Measurements from ENCODE around the gene MGAT5. TPM values are rescaled to one million over a fixed set of nuclear protein-coding genes. Genes with fewer than 3 reads are reported as not detected.

Gene MGAT5
- total RNA-seq, 1 experiment from 2014 or later = 37.5 TPM

DNA sequence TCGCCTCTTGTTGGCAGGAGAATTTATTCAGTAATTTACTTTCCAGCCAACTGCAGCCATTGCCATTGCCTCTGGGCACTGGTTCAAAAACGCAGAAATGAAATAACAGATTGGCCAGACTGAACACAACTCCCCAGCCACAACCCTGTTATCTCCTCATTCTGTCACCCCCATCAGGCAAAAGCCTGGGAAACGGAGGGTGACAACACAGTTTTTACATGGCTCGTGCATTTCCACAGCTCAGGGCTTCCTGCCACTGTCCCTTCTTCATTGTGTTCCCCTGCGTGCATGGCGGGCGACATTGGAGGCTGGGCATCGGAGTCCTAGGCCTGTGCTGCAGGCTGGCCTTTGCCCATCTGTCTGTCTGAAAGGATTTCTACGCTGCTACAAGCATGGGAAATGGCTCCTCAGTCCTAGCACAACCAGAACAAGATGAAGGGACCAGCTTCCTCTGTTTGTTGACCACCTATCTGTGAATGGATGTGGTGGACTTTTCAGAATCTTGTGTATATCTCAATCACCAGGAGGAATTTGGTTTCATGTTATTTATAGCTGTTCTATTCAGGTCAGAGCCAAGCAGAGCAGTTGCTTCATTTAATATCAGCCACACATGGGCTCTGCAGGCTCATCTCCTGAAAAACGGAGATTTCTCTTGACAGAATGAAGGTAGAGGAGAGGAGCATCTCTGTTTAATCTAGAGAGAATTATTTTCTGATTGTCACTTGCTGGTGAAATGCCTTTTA is 107.0 kb downstream of the MGAT5 start:
- DNase-seq (ENCODE audit: low read depth) = no peak

DNA sequence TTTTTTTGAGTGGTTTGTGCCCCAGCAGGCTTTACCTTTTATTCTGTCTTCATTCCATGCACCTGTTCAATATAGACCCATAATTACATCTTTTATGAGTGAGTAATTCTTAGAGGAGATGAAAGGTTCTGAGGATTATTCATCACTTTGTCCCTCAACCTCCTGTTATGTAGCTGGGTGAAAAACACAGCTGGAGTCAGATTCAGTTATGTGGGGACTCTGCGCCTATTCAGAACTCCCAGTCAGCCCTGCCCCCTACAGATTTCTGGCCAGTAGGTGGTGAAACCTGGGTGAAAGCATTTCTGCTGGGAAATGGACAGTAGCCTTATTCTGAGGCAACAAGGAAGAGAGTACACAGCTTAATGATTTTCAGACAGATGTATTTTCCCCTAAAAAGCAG is 107.8 kb downstream of the MGAT5 start:
- DNase-seq (ENCODE audit: low read depth) = no peak

DNA sequence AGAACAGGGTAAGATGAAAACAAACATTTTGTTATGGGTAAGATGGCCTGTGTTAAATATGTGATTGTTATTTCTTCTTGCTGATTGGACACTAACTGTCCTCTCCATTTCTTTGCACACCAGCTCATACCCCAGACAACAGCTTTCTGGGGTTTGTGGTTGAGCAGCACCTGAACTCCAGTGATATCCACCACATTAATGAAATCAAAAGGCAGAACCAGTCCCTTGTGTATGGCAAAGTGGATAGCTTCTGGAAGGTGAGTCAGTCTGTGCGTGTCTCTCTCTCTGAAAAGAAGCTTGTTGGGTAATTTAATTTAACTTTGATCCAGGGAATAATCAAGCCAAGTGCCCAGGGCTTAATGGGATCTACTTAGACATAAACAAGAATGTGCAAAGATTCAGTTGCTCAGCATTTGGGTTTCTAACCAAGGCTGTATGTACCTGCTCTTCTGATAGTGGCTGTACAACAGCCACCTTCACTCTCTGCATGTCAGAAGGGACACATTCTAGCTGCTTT is 108.3 kb downstream of the MGAT5 start:
- no peak for DNase-seq (ENCODE audit: low read depth)

DNA sequence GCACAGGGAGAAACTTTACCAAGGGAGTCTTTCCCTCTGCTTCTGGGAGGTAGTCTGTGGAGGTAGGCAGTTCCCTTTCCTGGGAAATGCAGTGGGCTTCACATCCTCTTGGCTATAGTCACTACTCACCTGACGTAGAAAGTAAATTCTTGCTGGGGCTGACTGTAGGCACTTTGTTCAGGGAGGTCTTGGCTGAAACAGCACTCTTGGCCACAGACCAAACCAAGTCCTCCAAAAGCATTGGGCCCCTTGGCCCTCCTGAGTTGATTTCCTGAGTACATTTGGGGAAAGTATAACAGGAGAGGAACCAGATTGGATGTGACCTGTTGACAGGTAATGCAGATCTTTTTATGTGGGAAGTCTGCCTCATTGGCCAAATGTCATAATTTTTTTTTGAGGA is 108.9 kb downstream of the MGAT5 start:
- DNase-seq (ENCODE audit: low read depth) = no peak

DNA sequence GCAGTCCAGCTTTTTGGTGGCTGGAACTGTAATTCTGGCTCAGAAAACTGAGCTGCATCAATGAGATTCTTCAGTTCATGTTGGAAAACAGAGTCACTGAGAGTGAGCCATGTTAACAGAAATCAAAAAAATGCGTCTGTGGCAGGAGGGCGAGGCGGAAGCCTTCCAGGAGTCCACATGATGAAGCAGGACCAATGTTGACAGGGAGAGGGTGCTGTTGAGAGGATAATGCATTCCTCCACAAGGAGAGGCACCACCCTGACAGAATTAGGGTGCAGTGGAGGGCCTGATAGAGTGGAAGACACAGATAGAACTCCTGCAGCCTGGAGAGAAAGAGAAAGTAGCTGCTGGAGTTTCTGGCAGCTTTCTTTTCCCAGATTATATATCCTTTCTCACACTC is 111.5 kb downstream of the MGAT5 start:
- no peak for DNase-seq (ENCODE audit: low read depth)

DNA sequence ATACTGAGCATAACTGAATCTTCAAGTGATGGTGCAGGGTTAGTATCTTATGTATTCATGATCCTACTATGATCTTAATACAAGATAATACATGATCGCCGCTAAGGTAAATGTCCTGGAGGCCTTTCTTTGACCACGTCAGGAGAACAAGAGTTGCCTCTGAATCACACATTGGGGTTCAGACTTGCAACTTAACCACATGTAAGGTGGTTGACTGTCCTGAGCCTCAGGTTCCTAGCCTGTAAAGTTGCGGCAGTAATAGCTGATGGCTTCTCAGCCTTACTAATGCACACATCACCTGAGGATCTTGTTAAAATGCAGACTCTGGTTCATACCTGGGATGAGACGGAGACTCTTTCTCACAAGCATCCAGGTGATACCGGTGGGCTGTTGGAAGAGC is 112.5 kb downstream of the MGAT5 start:
- no peak for DNase-seq (ENCODE audit: low read depth)

DNA sequence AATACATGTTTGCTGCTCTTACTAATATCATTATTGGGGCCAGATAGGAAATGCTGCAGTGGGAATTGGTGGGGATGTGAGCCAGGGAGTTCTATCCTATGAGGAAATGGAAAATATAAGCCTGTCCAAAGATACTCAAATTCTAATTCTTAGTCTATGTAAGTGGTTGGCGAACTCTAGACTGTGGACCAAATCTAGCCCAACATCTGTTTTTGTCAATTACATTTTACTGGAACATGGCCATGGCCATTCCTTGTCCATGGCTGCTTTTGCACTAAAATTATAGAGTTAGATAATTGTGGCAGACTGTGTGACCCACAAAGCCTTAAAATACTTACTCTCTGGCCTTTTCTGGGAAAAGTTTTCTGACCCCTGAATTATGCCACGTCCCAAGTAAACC is 113.3 kb downstream of the MGAT5 start:
- no peak for DNase-seq (ENCODE audit: low read depth)

DNA sequence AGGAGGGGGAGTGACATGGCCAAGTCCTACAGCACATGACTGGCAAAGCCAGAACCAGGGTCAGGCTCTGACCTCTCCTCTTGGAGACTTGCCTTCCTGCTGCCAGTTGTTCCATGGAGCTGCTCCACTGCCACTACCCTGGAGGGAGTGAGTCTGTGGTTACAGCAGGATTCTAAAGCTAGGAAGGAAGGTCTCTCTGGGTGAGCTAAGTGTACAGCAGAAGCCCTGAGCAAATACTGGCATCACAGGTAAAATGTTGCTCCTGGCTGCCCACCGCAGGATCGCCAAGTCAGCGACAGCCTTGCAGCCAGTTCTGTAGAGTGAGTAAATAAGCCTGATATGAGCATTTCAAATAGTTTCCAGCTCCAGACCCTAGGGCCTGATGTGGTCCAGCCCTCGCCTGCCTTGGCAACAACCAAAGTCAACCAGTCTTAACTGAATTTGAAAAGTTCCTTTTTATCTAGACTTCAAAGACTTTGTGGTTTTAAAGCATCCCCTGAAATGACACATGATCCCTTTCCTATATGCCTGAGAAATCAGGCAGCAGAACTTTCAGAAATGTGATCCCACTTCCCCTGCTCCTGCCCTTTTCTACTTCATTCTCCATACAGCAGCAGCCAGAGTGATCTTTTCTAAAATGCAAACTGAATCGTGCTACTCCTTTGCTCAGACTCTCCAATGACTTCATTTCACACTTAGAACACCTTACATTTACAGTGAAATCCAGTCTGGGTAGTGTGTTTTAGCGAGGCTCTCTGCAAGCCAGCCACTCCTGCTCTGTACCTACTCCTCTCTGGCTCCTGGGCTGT is 114.3 kb downstream of the MGAT5 start:
- DNase-seq (ENCODE audit: low read depth) = peak; percentile 82

DNA sequence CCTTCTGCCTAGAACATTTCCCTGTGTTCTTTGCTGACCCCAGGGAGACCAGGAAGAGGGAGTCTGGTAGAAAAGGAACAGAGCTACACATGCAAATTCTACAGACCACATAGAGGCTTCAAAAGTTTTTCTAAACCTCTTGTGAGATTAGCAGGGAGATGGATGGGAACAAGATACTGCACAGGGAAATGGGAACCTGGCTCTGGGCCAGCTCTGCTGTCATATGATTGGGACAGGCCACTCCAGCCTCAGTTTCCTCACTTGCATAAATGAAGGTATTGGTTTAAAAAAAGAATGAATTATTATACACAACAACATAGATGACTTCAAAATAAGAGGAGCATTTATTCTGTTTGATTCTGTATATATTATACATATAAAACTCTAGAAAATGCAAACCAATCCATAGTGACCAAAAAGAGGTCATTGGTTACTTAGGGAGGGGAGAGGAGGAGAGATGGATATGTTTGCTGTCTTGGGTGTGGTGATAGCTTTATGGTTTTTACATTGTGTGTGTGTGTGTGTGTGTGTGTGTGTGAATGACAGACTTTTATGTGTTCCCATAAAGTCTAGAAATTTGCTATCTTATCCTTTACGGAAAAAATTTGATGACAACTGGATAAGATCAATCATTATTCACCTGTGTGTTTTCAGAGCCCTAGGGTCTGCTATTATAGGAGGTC is 115.5 kb downstream of the MGAT5 start:
- DNase-seq (ENCODE audit: low read depth) = no peak

DNA sequence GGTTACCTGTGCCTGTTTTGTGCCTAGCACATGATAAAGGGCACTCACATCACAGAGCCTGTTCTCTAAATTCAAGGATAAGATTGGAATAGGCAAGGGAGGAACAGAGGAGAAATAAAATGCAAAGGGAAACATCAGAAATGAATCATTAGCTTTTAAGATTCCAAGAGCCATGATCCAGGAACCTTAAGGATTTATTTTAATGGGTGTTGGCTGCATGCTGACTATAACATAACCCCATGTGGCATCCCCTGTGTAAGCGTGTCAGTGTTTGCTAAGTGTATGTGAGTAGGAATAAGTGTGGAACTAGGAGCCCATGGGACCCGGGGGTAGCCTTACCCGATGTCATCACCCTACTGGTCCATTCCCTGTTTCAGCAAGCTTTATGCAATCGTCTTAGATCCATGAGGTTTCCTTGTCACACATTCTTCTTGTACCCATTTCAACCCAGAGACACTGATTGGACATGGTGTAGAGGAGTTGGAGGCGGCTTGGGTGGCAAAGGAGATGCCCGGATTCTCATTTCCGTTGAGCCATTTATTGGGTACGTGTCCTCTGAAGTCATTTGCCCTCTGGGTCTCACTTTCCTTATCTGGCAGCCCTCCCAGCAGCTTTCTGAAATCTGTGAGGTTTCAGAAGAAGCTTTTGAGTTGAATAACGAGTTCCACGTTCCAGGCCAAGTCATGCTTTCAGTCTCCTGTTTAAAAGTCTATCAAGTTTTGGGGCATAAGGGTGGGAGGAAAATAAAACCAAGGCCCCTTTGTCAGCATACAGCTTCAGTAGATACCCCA is 117.0 kb downstream of the MGAT5 start:
- DNase-seq (ENCODE audit: low read depth) = no peak

DNA sequence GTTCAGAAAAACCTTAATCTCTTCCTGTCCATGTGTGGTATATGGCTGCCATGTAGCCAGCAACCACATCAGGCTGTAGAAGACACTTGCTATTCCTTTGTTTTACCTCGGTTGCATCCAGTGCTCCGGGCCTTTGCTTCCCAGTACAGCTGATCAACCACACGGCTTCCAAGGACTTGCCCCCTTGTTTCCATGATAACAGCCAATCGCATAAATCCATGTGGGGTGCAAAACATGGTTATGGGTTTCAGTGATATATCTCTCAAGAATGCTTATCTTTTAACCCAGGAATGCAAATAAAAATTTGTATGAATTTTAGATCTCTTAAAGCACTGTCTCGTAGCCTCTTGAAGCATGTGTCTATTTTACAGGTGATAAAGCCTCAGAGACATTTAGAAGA is 118.3 kb downstream of the MGAT5 start:
- no peak for DNase-seq (ENCODE audit: low read depth)

DNA sequence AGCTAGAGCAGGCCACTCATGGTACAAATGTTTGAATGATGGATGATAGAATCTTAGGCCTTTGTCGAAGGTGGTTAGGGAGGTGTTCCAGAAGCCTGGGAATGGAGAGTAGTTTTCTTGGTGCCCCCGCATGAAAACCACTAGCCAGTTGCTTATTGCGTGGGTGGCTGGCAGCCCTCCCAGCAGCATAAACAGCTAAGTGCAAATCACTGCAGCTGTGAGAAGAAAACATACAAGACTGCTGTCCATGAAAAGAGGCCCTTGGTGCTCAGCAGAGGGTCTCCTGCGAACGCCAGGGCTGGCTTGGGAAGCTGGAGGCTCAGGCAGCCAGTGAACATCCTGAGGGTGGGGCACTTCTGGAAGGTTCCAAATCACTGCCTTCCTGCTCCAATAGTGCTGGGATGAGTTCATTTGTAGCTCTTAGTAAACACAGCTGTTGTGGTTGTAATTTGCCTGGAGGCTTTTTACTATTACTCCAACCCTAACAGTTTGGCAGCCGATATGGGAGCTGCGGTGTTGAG is 118.8 kb downstream of the MGAT5 start:
- DNase-seq (ENCODE audit: low read depth) = no peak

DNA sequence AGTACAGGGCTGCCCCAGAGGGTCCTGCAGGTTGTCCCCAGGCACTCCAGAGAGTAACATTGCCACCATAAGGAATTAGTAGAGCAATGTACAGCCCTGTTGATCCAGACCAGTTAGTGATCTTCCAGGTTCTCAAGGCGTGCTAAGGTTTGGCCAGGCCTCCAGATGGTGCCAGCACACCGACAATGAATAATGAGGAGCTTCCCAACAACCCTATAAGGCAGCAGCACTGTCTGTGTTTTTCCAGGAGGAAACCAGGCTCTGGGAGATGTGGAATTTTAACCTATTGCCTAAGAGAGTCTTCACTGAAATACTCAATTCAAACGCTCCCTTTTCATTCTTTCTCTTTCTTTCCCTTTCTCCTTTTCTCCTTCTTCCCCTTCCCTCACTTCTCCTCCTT is 122.1 kb downstream of the MGAT5 start:
- DNase-seq (ENCODE audit: low read depth) = peak; percentile 68

DNA sequence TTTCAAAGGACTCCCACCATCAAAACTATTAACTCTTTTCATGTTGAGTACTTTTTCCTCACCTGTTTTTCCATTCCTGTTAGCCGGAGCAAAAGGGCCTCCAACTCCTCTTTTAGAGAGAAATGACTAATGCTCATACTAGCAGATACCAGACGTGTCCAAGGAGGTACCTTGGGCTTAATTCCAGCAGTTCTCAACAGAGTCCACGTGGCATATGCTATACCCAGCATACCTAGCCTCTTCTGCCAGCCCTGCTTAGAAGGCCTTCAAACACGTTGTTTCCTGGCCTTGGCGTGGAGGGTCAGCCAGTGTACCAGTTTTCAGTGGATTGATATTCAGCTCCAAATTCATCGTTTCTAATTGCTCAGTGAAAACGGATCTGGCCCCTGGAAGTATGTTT is 123.9 kb downstream of the MGAT5 start:
- no peak for DNase-seq (ENCODE audit: low read depth)

DNA sequence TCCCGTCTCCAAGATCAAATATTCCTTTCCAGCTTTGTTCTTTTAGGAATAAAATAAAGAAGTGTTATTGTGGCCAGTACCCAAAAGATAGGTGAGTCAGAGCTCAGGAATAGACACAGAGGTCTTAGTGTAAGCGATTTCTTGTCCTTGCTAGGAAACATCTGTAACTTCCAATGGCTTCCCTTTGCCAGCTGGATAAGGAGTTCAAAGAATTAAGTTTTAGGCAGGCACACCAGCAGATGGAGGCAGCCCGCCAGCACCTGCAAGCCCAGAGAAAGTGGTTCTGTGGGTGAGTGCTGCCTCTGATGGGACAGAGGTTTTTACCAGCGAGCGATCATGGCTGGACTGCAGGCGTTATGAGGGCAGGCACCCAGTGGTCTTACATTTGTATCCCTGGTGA is 125.4 kb downstream of the MGAT5 start:
- DNase-seq (ENCODE audit: low read depth) = no peak

DNA sequence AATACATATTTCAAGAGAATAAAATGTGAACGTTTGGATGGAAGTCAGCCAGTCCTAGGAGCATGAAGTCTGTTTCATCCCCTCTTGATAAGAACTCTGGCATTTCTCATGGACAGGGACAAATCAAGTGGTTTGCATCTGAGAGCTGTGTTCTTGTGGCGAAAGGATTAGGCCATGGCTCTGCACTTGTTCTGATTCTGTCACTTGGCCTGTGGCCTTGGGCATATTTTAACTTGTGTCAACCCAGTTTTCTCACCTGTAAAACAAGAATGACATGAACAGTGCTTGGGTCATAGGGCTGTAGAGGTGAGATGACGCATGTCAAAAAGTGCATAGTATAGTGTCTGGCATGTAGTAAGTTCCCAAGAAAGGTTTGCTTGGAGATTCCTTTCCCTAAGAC is 125.8 kb downstream of the MGAT5 start:
- no peak for DNase-seq (ENCODE audit: low read depth)

DNA sequence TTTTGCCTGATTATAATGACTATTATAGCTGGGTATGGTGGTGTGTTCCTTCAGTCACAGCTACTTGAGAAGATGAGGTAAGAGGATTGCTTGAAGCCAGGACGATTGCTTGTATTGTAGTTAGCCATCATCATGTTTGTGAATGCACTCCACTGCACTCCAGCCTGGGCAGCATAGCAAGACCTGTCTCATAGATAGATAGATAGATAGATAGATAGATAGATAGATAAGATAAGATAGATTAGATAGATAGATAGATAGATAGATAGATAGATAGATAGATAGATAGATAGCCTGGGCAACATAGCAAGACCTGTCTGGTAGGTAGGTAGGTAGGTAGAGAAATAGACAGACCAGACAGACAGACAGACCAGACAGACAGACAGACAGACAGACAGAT is 127.3 kb downstream of the MGAT5 start:
- no peak for DNase-seq (ENCODE audit: low read depth)

DNA sequence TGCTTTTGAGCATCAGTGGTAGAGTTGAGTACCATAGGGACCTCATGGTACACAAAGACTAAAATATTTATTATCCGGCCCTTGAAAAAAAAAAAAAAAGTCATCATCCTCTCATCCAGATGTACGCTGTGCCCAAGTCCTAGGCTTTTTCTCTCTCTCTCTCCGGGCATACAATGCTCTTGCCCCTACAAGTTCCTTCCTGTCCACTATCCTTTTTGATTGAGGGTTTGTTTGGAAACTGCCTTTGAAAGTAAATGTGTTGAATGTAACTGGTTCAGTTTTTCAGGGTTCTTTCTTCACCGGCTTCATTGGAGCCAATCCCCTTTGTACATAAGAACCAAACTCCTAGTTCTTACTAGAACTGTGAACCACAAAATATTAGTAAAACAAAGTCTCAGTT is 130.3 kb downstream of the MGAT5 start:
- DNase-seq (ENCODE audit: low read depth) = no peak

DNA sequence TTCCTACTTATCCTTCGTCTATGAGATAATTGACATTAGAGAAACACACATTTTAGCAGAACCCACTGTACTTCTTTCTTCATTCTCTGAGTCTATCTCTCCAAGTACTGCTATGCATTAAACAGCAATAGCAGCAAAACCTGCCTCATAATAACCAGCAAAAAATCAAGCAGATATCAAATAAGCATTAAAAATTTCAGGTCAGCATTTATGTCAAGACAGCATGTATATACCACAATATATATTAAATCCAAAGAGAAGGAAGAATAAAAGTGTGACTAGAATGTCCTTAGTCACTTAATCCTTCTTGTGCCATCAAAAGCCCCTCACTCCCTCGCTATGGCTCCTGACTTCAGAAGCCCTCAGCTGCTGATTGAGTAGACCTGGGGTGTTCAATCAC is 131.3 kb downstream of the MGAT5 start:
- no peak for DNase-seq (ENCODE audit: low read depth)

DNA sequence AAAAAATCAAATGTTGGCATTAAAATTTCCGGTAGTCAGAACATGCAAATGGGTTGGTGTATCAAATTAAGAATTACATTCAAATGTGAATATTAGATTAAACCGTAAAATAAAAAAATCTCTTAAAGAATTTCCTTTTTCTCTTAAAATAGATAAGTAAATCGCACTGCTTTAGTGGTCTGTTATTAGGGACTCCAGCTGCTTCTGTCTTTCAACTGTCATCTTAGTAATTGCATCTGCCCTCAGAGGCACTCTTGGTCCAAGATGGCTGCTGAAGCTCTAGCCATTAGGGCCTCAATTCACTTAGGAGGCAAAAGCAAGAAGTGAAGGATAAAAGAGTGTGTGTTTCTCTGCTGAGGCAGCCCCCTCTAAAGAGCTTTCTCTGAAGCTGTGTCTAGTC is 132.4 kb downstream of the MGAT5 start:
- DNase-seq (ENCODE audit: low read depth) = no peak

DNA sequence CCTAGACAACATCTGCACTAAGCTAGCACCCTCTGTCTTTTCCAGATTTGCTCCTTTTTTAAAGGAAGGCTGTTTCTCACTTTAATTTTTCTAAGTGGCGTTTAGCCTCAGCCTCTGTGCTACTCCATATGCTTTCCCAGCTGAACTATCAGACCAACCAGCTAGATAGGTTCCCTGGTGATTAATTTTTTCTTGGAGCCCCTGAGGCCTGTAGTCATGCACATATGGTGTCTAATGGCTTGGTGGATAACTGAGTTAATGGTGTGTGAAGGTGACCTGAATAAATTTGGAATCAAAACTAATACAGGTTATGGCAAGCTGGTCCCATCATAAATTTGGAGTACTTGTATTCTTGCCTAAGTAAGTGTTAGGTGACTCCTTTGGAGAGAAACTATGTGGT is 135.5 kb downstream of the MGAT5 start:
- no peak for DNase-seq (ENCODE audit: low read depth)

Measured in HT1080 (cell line).